ENCODE measurements around the gene NOX4.

- TF ChIP-seq CTCF (IDR thresholded peaks at IDR 0.05; ENCODE audit: control extremely low read depth in 1 of 3, insufficient read depth in 1 of 3, low read depth in 1 of 3, low read length in 3 of 3) (peak in 1 of 3 experiments; percentile 18; a peak in 1 of 4 replicates), POLR2AphosphoS5 (IDR thresholded peaks at IDR 0.05; ENCODE audit: low read depth, low read length) (no peak), MAFK (IDR thresholded peaks at IDR 0.05; ENCODE audit: low read depth, low read length) (no peak), TEAD4 (IDR thresholded peaks at IDR 0.05; ENCODE audit: low read depth, low read length) (no peak), SUZ12 (IDR thresholded peaks at IDR 0.05; ENCODE audit: low read length) (no peak), SIN3A (conservative IDR thresholded peaks at IDR 0.05 in 1 of 2, IDR thresholded peaks at IDR 0.05 in 1 of 2; ENCODE audit: low read depth in 1 of 2, low read length in 2 of 2) (no peak), EP300 (IDR thresholded peaks at IDR 0.05; ENCODE audit: borderline replicate concordance in 1 of 2, low read depth in 2 of 2, low read length in 2 of 2) (no peak), JUND (IDR thresholded peaks at IDR 0.05; ENCODE audit: low read length) (no peak), HDAC2 (IDR thresholded peaks at IDR 0.05; ENCODE audit: borderline replicate concordance in 1 of 2, low read depth in 2 of 2, low read length in 2 of 2) (no peak), SP1 (IDR thresholded peaks at IDR 0.05; ENCODE audit: low read depth, low read length) (no peak), CHD2 (IDR thresholded peaks at IDR 0.05; ENCODE audit: low read length) (no peak), POLR2A (IDR thresholded peaks at IDR 0.05; ENCODE audit: control extremely low read depth in 1 of 2, low read depth in 2 of 2, low read length in 2 of 2) (no peak)
Observed at GRCh38 chr11:89405629-89406028, 85.5 kb downstream of the NOX4 start.

Data from H1 (cell line).